Keratinocyte (primary cell): ENCODE data around the gene PTPRF.
"Not testable (repeated sequence)": the region's sequence is repeated elsewhere in the genome, so short reads cannot be mapped to it uniquely, and the experiment has no call there.

Experiments
- EZH2 ChIP-seq: IDR thresholded peaks from one replicate; pipeline ENCODE4 v1.6.1; 2012; ENCODE audit warnings: inconsistent platforms, mild to moderate bottlenecking, low read length, moderate library complexity
- TF ChIP-seq, protein P1 (sequence below), 3 experiments: IDR thresholded peaks in 1 of 3; conservative IDR thresholded peaks in 1 of 3; optimal IDR thresholded peaks in 1 of 3; 2 replicates in 2 of 3; 3 replicates in 1 of 3; pipeline versions ENCODE3 to v1.5.1; 2011; ENCODE audit warnings: low read length in 3 of 3, mild to moderate bottlenecking in 3 of 3, moderate library complexity in 2 of 3, control low read depth in 1 of 3, inconsistent platforms in 1 of 3; ENCODE audit not compliant: insufficient read depth in 2 of 3; ENCODE audit errors: extremely low read depth in 1 of 3

GRCh38 chr1:43501806-43502205, 28.9 kb upstream of the PTPRF start:
- TF ChIP-seq, protein P1, sequence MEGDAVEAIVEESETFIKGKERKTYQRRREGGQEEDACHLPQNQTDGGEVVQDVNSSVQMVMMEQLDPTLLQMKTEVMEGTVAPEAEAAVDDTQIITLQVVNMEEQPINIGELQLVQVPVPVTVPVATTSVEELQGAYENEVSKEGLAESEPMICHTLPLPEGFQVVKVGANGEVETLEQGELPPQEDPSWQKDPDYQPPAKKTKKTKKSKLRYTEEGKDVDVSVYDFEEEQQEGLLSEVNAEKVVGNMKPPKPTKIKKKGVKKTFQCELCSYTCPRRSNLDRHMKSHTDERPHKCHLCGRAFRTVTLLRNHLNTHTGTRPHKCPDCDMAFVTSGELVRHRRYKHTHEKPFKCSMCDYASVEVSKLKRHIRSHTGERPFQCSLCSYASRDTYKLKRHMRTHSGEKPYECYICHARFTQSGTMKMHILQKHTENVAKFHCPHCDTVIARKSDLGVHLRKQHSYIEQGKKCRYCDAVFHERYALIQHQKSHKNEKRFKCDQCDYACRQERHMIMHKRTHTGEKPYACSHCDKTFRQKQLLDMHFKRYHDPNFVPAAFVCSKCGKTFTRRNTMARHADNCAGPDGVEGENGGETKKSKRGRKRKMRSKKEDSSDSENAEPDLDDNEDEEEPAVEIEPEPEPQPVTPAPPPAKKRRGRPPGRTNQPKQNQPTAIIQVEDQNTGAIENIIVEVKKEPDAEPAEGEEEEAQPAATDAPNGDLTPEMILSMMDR (optimal IDR thresholded peaks at IDR 0.05 in 1 of 3, IDR thresholded peaks at IDR 0.05 in 1 of 3, conservative IDR thresholded peaks at IDR 0.05 in 1 of 3; ENCODE audit: extremely low read depth in 1 of 3, insufficient read depth in 2 of 3, low read length in 3 of 3), result not testable (repeated sequence)
- not testable (repeated sequence) for TF ChIP-seq EZH2
